ENCODE measurements around the gene CCDC106.

DNA sequence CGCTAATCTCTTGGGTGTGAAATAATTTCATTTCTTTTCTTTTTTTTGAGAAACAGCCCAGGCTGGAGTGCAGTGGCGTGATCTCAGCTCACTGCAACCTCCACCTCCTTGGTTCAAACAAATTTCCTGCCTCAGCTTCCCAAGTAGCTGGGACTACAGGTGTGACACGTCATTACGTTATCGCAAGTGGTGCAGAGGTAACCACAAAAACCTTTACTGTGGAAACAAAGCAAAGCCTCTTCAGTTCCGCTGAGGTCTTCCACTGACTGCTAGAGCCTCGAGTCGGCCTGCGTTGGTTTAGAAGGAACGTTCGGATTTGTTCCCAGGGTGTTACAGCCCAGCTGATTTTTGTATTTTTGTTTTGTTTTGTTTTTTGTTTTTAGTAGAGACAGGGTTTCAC is 21.7 kb upstream of the CCDC106 start:
- no peak for TF ChIP-seq ZBTB7A (tag by site-specific recombination; IDR thresholded peaks at IDR 0.05; ENCODE audit: low read depth)
- TF ChIP-seq, protein P1, sequence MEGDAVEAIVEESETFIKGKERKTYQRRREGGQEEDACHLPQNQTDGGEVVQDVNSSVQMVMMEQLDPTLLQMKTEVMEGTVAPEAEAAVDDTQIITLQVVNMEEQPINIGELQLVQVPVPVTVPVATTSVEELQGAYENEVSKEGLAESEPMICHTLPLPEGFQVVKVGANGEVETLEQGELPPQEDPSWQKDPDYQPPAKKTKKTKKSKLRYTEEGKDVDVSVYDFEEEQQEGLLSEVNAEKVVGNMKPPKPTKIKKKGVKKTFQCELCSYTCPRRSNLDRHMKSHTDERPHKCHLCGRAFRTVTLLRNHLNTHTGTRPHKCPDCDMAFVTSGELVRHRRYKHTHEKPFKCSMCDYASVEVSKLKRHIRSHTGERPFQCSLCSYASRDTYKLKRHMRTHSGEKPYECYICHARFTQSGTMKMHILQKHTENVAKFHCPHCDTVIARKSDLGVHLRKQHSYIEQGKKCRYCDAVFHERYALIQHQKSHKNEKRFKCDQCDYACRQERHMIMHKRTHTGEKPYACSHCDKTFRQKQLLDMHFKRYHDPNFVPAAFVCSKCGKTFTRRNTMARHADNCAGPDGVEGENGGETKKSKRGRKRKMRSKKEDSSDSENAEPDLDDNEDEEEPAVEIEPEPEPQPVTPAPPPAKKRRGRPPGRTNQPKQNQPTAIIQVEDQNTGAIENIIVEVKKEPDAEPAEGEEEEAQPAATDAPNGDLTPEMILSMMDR (tag by site-specific recombination; IDR thresholded peaks at IDR 0.05): no peak
- TF ChIP-seq, protein P2, sequence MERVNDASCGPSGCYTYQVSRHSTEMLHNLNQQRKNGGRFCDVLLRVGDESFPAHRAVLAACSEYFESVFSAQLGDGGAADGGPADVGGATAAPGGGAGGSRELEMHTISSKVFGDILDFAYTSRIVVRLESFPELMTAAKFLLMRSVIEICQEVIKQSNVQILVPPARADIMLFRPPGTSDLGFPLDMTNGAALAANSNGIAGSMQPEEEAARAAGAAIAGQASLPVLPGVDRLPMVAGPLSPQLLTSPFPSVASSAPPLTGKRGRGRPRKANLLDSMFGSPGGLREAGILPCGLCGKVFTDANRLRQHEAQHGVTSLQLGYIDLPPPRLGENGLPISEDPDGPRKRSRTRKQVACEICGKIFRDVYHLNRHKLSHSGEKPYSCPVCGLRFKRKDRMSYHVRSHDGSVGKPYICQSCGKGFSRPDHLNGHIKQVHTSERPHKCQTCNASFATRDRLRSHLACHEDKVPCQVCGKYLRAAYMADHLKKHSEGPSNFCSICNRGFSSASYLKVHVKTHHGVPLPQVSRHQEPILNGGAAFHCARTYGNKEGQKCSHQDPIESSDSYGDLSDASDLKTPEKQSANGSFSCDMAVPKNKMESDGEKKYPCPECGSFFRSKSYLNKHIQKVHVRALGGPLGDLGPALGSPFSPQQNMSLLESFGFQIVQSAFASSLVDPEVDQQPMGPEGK (tag by site-specific recombination; IDR thresholded peaks at IDR 0.05): no peak
- TF ChIP-seq, protein P3, sequence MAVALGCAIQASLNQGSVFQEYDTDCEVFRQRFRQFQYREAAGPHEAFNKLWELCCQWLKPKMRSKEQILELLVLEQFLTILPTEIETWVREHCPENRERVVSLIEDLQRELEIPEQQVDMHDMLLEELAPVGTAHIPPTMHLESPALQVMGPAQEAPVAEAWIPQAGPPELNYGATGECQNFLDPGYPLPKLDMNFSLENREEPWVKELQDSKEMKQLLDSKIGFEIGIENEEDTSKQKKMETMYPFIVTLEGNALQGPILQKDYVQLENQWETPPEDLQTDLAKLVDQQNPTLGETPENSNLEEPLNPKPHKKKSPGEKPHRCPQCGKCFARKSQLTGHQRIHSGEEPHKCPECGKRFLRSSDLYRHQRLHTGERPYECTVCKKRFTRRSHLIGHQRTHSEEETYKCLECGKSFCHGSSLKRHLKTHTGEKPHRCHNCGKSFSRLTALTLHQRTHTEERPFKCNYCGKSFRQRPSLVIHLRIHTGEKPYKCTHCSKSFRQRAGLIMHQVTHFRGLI (tag by site-specific recombination; IDR thresholded peaks at IDR 0.05): no peak
